Ascending aorta (tissue), 2 donors: ENCODE results near the gene TTBK2. TPM values are rescaled to one million over a fixed set of nuclear protein-coding genes. Genes with fewer than 3 reads are reported as not detected.
A peak's percentile ranks its signal among the peaks of the same experiment; 100 is the strongest.

Experiments used
- DNase-seq, 2 donors: peaks; one replicate each; pipeline ENCODE4 v3.0.0-alpha.2; 2019; ENCODE audit warnings: low spot score in 2 of 2
- H3K27ac ChIP-seq, 2 donors: fragments of 200-600 bp; sonication (generic); one replicate each; pipeline ENCODE4 v1.5.1; 2016 to 2017; ENCODE audit warnings: mild to moderate bottlenecking in 1 of 2
- H3K27me3 ChIP-seq: fragments of 200-600 bp; sonication (generic); one replicate; pipeline ENCODE4 v1.5.1; 2017
- H3K36me3 ChIP-seq, 2 donors: fragments of 200-600 bp; sonication (generic); one replicate each; pipeline ENCODE4 v1.5.1; 2016
- H3K4me1 ChIP-seq, 2 donors: fragments of 200-600 bp; sonication (generic); one replicate each; pipeline ENCODE4 v1.5.1; 2016 to 2017; ENCODE audit warnings: mild to moderate bottlenecking in 1 of 2
- H3K4me3 ChIP-seq, 2 donors: fragments of 200-600 bp; sonication (generic); one replicate each; pipeline ENCODE4 v1.5.1; 2016 to 2017; ENCODE audit warnings: mild to moderate bottlenecking in 1 of 2
- H3K9me3 ChIP-seq, 2 donors: fragments of 200-600 bp; sonication (generic); one replicate each; pipeline ENCODE4 v1.5.1; 2016
- intact Hi-C: fragments of 100-400 bp; cut with DNase I; formaldehyde crosslinking; loops from one replicate; pipeline ENCODE4 v1.15.1; 2023
- total RNA-seq: library from RNA; depleted of rRNA; stranded (reverse); fragments of >200 nt; gene quantifications from one replicate; pipeline ENCODE4 v1.1.0, GENCODE V29; 2016
- TF ChIP-seq, protein P1 (sequence below), 3 experiments: fragments of 200-600 bp in 2 of 3; fragments of 450-650 bp in 1 of 3; sonication (generic) in 2 of 3; IDR thresholded peaks; one replicate each; pipeline ENCODE4 v1.5.1; 2016 to 2019; ENCODE audit warnings: antibody characterized with exemption in 3 of 3, mild to moderate bottlenecking in 1 of 3, moderate library complexity in 1 of 3

TTBK2 gene
- total RNA-seq, 1 donor from 2014 or later: 25.3 TPM

DNA sequence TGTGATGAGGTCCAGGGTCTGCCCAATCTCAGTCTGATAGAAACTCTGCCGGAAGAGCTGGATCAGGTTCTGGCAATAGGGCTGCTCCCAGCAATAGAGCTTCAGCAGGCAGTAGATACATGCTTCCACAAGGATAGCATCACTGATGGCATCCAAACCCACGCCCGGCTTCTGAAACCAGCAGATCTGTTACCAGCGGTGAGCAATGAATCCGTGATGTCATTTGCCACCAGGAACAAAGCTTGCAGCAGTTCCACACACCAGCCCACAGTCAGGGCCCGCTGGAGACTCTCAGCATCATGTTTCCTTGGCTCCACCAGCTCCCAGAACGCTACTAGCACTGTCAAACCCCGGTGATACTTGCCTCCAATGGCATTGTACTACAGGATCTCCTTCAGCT, 19.3 kb upstream of the TTBK2 start:
- DNase-seq: no peak
- H3K4me1 ChIP-seq: no peaks in the 10 kb centered on the region
- H3K9me3 ChIP-seq: no peaks in the 10 kb centered on the region
- intact Hi-C loops: no loop called here
- no peak overlapping the region for H3K4me3 ChIP-seq
- no peaks in the 10 kb centered on the region for H3K27me3 ChIP-seq
- H3K36me3 ChIP-seq: peaks cover 5 to 16% of the 10 kb centered on the region in 2 donors
- TF ChIP-seq, protein P1, sequence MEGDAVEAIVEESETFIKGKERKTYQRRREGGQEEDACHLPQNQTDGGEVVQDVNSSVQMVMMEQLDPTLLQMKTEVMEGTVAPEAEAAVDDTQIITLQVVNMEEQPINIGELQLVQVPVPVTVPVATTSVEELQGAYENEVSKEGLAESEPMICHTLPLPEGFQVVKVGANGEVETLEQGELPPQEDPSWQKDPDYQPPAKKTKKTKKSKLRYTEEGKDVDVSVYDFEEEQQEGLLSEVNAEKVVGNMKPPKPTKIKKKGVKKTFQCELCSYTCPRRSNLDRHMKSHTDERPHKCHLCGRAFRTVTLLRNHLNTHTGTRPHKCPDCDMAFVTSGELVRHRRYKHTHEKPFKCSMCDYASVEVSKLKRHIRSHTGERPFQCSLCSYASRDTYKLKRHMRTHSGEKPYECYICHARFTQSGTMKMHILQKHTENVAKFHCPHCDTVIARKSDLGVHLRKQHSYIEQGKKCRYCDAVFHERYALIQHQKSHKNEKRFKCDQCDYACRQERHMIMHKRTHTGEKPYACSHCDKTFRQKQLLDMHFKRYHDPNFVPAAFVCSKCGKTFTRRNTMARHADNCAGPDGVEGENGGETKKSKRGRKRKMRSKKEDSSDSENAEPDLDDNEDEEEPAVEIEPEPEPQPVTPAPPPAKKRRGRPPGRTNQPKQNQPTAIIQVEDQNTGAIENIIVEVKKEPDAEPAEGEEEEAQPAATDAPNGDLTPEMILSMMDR (IDR thresholded peaks at IDR 0.05): no peak
- H3K27ac ChIP-seq: no peak overlapping the region

DNA sequence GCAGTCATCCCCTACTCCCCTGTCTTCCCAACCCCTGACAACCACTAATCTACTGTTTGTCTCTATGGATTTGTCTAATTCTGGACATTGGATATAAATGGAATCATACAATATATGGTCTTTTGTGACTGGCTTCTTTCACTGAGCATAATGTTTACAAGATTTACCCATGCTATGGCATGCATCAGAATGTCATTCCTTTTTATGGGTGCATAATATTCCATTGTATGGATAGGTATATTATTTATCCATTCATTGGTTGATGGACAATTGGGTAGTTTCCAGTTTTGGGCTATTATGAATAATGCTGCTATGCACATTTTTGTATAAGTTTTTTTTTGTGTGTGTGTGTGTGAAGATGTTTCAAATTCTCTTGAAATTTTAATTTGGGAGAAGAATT, 16.6 kb upstream of the TTBK2 start:
- intact Hi-C loops: no loop called here
- Histone ChIP-seq H3K4me1 (no peaks in the 10 kb centered on the region), H3K4me3 (no peak overlapping the region), H3K36me3 (no peaks in the 10 kb centered on the region), H3K9me3 (no peaks in the 10 kb centered on the region), H3K27ac (no peak overlapping the region), H3K27me3 (no peaks in the 10 kb centered on the region)
- DNase-seq: no peak
- TF ChIP-seq, protein P1 (IDR thresholded peaks at IDR 0.05): no peak

DNA sequence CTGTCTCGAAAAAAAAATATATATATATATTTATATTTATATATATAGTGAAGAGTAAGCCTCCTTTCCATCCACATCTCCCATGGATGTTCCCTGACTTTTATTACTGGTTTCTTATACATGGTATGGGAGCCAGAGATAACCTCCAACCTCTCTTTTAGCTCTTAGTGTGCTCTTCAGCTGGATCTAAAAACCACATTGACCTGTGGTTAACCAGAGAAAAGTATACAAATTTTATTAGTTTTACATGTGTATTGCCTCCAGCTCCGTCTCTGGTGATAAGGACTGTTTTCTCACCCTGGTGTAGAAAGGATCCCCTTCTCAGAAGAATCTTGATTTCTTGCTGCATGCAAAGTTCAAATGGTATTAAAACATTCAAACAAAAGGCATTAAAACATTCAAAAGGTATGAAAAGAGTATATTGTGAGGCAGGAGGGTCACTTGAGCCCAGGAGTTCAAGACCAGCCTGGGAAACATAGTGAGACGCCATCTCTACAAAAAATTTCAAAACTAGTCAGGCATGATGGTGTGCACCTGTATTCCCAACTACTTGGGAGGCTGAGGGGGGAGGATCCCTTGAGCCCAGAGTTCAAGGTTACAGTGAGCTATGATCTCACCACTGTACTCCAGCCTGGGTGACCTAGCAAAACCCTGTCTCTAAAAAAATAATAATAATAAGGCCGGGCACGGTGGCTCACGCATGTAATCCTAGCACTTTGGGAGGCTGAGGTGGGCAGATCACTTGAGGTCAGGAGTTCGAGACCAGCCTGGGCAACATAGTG, 13.5 kb upstream of the TTBK2 start:
- H3K27ac ChIP-seq: no peak overlapping the region
- H3K36me3 ChIP-seq: no peaks in the 10 kb centered on the region
- no peak overlapping the region for H3K4me3 ChIP-seq
- TF ChIP-seq, protein P1 (IDR thresholded peaks at IDR 0.05): no peak
- no peaks in the 10 kb centered on the region for H3K27me3 ChIP-seq
- intact Hi-C loops: no loop called here
- no peak for DNase-seq
- H3K9me3 ChIP-seq: no peaks in the 10 kb centered on the region
- H3K4me1 ChIP-seq: peaks cover 0 to 12% of the 10 kb centered on the region in 2 donors

DNA sequence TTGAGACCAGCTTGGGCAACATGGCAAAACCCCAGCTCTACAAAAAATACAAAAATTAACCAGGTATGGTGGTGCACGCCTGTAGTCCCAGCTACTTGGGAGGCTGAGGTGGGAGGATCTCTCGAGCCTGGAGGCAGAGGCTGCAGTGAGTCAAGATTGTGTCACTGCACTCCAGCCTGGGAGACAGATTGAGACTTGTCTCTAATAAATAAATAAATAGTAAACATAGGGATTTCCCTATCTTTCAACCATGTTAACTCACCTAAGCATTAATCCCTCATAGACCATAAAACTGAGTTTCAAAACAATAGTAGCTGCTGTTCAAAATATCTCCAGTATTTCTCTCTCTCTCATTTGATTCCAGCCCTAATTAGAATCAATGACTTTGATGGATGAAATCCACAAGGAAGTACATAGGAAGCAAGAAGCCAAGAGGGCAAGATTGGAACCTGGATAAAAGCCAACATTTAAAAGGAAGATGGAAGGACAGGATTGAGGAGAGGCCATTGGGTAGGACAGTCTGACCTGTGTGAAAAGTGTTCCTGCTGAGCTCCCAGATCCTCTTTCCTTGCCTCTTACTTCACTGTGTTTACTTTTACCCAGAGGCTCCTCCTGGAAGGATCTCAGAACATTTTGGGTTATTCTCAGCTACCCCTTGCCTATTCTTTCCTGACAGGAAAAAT, 12.4 kb upstream of the TTBK2 start:
- Histone ChIP-seq H3K4me3 (no peak overlapping the region), H3K4me1 (peaks cover 0 to 12% of the 10 kb centered on the region in 2 donors), H3K27ac (peak overlapping the region in 1 of 2 donors; percentile 27), H3K9me3 (no peaks in the 10 kb centered on the region), H3K27me3 (no peaks in the 10 kb centered on the region), H3K36me3 (no peaks in the 10 kb centered on the region)
- TF ChIP-seq, protein P1 (IDR thresholded peaks at IDR 0.05): no peak
- intact Hi-C loops: no loop called here
- DNase-seq: no peak

DNA sequence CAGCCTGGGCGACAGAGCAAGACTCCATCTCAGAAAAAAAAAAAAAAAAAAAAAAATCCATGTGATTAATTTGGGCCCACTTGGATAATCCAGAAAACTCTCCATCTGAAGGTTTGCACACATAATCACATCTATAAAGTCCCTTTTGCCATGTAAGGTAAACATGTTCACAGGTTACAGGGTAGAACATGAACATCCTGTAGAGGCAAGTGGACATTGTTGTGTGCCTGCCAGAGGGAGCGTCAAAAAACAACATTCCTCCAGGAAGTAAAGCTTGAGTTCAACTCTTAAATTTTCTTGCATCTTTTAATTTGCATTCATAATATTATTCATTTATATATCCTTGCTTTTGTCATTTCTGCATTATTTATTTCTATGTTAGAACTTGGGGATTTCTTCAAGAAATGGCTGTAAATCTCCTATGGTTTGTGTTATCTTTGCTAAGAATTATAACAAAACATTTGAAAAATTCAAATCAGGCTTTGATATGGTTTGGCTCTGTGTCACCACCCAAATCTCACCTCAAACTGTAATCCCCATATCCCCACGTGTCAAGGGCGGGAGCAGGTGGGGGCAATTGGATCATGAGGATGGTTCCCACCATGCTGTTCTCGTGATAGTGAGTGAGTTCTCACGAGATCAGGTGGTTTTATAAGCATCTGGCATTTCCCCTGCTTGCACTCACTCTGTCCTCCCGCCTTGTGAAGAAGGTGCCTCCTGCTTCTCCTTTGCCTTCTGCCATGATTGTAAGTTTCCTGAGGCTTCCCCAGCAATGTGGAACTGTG, 11.3 kb upstream of the TTBK2 start:
- intact Hi-C loops: no loop called here
- TF ChIP-seq, protein P1 (IDR thresholded peaks at IDR 0.05): no peak
- Histone ChIP-seq H3K36me3 (no peaks in the 10 kb centered on the region), H3K4me3 (no peak overlapping the region), H3K9me3 (no peaks in the 10 kb centered on the region), H3K27ac (no peak overlapping the region), H3K4me1 (peaks cover 0 to 12% of the 10 kb centered on the region in 2 donors), H3K27me3 (no peaks in the 10 kb centered on the region)
- no peak for DNase-seq
